TTC549 (cell line): ENCODE results near the gene AKR1E2.

Experiments
- FAIRE-seq: peaks from 2 replicates; lab custom pipeline; 2012; peaks lifted over from hg19 to GRCh38; lab: Jason Lieb, UNC

Gene AKR1E2

GRCh38 chr10:4813496-4813895 lies 12.5 kb upstream of the AKR1E2 start:
- FAIRE-seq = no peak

GRCh38 chr10:4815646-4816180 lies 10.3 kb upstream of the AKR1E2 start:
- FAIRE-seq = peak; percentile 82

DNA sequence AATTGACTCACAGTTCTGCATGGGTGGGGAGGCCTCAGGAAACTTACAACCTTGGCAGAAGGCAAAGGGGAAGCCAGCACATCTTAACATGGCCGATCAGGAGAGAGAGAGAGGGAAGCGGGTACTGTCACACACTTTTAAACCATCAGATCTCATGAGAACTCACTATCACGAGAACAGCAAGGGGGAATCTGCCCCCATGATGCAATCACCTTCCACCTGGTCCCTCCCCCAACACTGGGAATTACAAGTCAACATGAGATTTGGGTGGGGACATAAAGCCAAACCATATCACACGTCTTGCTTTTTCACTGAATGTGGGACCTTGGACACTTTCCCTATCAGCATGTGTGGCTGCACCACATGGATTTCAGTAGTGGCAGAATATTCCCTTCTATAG lies 9.0 kb upstream of the AKR1E2 start:
- no peak for FAIRE-seq

DNA sequence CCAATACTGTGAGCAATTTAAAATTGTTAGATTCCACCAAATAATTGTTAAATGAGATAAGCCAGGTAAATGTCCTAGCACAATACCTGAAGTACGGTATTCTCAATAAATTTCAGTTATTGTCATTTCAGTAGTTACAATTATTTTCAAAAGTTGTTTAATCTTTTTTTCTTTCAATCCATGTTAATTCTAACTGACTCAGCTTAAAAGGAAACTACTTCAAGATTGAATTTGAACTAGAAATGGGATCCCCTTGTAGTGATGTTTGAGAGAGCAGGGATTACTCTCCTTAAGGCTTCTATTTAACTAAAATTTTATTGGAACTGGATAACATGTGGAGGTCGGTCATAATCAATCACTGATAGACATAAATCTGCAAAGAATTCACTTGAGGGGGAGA lies 6.9 kb upstream of the AKR1E2 start:
- no peak for FAIRE-seq

DNA sequence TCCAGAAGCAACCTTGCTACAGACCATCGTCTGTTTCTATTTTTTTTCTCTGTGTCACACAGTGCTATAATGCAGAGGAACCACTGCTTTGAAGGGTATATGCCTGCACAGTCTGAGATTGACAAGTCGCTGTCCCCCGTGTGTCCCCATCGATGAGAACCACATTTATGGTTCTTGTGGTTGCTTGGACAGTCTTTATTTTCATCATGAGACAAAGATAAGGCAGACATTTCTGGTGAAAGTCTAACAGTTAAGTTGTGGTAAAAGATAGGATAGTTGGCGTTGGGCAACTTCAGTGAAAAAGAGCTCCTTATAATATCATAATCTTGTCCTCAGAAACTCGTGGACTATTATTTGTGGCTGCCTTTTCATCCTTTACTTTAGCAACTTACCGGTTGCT lies 6.3 kb upstream of the AKR1E2 start:
- no peak for FAIRE-seq

GRCh38 chr10:4820804-4821401 lies 5.1 kb upstream of the AKR1E2 start:
- FAIRE-seq = no peak

- no peak for FAIRE-seq
Measured at GRCh38 chr10:4822208-4822607, 3.8 kb upstream of the AKR1E2 start.

DNA sequence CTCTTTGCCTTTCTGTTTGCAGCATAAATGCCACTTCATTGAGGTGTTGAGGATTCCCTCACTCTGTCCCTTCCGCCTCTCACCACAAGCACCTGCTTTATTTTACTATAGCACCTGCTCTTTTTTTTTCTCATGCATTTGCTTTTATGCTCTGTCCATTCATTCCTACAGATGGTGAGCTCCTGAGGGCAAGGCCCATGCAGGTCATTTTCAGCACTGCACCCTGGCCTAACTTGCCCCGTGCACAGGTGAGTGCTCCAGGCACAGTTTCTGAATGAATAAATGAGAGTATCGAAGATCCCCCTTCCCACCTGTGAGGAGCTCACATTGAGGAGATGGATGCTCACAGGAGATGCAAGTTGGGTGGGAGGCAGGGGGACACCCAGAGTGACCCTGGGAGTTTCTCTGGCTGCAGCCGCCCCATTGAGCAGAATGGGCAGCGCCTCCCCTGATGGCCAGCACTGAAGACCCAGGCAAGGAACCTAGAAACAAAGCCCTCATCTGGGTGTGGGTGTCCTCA lies 1.2 kb upstream of the AKR1E2 start:
- FAIRE-seq = no peak

- FAIRE-seq = no peak
Measured at GRCh38 chr10:4825456-4825867, 545 bp upstream of the AKR1E2 start.

- no peak for FAIRE-seq
Measured at GRCh38 chr10:4826792-4827324, 851 bp downstream of the AKR1E2 start.

GRCh38 chr10:4828005-4828404 lies 2.0 kb downstream of the AKR1E2 start:
- FAIRE-seq = no peak

DNA sequence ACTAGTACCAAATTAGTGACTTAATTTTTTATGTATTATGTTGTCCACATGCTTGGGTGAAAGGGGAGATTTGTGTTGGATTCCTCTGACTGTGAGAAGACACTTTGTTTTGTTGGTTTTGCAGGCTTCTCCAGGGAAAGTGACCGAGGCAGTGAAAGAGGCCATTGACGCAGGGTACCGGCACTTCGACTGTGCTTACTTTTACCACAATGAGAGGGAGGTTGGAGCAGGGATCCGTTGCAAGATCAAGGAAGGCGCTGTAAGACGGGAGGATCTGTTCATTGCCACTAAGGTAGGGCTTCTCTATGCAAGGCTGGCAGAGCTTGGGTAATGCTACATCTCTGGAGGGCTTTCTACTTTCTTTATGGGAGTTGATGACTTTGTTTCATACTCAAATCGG lies 4.5 kb downstream of the AKR1E2 start:
- no peak for FAIRE-seq

DNA sequence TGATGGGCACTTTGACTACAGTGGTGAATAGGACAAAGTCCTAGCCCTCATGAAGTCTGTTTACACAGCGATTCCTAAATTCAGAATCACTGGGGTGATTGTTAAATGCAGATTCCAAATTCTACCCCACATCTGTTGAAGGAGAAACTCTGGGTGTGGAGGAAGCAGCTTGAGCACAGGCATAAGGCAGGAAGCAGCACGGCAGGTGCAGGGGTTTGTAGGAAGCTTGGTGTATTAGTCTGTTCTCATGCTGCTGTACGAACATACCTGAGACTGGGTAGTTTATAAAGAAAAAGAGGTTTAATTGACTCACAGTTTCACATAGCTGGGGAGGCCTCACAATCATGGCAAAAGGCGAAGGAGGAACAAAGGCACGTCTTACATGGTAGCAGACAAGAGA lies 5.1 kb downstream of the AKR1E2 start:
- FAIRE-seq = no peak

DNA sequence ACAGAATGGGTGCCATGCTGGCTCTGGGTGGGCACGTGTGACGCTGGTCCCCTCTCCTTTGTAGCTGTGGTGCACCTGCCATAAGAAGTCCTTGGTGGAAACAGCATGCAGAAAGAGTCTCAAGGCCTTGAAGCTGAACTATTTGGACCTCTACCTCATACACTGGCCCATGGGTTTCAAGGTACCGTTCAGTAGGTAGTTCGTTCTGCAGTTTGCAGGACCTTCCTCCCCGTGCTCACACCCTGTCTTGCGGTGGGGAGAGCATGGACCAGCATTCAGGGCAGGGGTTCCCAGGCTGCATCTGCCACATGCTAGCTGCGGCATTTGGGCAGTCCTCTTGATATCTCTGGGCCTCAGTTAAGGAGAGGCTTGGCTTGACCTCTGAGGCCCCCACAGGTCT lies 7.3 kb downstream of the AKR1E2 start:
- no peak for FAIRE-seq

- no peak for FAIRE-seq
Measured at GRCh38 chr10:4834898-4835405, 8.9 kb downstream of the AKR1E2 start.

- no peak for FAIRE-seq
Measured at GRCh38 chr10:4835494-4835918, 9.5 kb downstream of the AKR1E2 start.

GRCh38 chr10:4836416-4836969 lies 10.5 kb downstream of the AKR1E2 start:
- FAIRE-seq = no peak

GRCh38 chr10:4837551-4837950 lies 11.5 kb downstream of the AKR1E2 start:
- FAIRE-seq = no peak

GRCh38 chr10:4838743-4839142 lies 12.7 kb downstream of the AKR1E2 start:
- no peak for FAIRE-seq

- no peak for FAIRE-seq
Measured at GRCh38 chr10:4839353-4839752, 13.3 kb downstream of the AKR1E2 start.

DNA sequence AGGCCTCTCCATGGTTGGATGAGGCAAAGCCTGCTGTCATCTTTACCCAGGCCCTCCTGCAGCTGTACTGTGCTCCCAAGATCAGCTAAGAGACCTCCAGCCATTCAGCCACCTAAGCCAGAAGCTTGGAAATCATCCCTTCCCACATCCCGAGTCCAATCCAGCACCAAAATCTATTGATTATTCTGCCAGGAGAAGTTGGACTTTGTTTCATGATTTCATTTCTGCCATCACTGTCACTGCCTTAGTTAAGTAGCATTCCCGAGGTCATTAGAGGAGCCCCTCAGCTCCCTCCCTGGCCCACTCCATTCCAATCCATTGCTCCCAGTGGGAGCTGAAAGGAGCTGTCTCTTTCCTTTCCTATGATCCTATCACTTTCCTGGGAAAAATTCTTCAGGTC lies 14.1 kb downstream of the AKR1E2 start:
- FAIRE-seq = no peak

DNA sequence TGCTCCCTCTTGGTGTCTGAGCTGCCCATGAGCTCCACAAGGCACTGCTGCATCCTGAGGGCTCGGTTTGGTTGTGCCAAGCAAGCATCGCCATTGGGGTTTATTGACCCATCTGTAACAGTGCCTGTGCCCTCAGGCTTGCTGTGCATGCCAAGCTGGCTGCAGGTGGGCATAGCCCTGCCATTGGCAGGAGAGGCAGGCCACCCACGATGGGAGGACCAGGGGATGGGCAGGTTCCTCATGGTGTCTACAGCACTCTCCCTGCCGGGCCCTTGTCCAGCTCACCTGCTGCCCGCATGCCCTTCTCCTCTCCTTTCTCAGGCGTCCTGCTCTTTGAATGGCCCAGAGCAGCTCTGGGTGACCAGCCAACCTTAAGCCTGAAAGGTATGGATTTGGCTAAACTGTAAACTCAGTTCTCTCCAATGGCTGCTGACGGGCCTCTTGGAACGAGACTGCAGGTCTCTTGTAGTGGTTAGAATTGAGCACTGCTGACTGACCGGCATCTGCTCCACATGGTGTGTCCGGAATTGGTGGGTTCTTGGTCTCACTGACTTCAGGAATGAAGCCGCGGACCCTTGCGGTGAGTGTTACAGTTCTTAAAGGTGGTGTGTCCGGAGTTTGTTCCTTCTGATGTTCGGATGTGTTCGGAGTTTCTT lies 17.6 kb downstream of the AKR1E2 start:
- no peak for FAIRE-seq

DNA sequence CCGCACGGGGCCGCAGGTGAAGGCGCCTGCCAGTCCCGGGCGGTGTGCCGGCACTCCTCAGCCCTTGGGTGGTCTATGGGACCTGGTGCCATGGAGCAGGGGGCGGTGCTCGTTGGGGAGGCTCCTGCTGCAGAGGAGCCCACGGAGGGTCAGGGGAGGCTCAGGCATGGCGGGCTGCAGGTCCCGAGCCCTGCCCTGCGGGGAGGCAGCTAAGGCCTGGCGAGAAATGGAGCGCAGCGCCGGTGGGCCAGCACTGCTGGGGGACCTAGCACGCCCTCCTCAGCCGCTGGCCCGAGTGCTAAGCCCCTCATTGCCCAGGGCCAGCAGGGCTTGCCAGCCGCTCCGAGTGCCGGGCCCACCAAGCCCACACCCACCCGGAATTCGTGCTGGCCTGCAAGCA lies 18.9 kb downstream of the AKR1E2 start:
- FAIRE-seq = no peak
